Esophagus muscularis mucosa (tissue), 4 donors: ENCODE results near the gene MUS81.

Source experiments
- CTCF ChIP-seq, 3 experiments: fragments of 200-600 bp in 2 of 3; fragments of 450-650 bp in 1 of 3; sonication (generic) in 2 of 3; IDR thresholded peaks; one replicate each; pipeline ENCODE4 v1.5.1; 2017 to 2019; ENCODE audit warnings: antibody characterized with exemption in 3 of 3, mild to moderate bottlenecking in 2 of 3, moderate library complexity in 1 of 3
- EP300 ChIP-seq: sonication (generic); formaldehyde crosslinking; IDR thresholded peaks from one replicate; pipeline ENCODE4 v1.6.1; 2017; ENCODE audit warnings: antibody characterized with exemption
- POLR2A ChIP-seq: fragments of 450-650 bp; IDR thresholded peaks from one replicate; pipeline ENCODE4 v1.6.1; 2017; ENCODE audit warnings: antibody characterized with exemption, moderate library complexity, mild to moderate bottlenecking, low read depth
- POLR2AphosphoS5 ChIP-seq, 2 donors: sonication (generic); formaldehyde crosslinking; IDR thresholded peaks; one replicate each; pipeline ENCODE4 v1.6.1; 2017; ENCODE audit warnings: antibody characterized with exemption in 2 of 2

- no peak for TF ChIP-seq CTCF (IDR thresholded peaks at IDR 0.05)
- no peak for TF ChIP-seq POLR2A
- no peak for TF ChIP-seq POLR2AphosphoS5 (IDR thresholded peaks at IDR 0.05)
- no peak for TF ChIP-seq EP300
Observed at GRCh38 chr11:65903715-65904114, 43.5 kb downstream of the MUS81 start.
